IPS DF 6.9 (cell line): ENCODE results near the gene EIF4G3.

ENCODE experiments used
- DNase-seq: peaks from one replicate; pipeline ENCODE4 v3.0.0-alpha.2; 2013; ENCODE audit warnings: low read depth, low spot score
- H3K27ac ChIP-seq: one replicate; pipeline ENCODE4 v1.5.1; 2013; ENCODE audit warnings: low read length, control low read depth
- H3K27me3 ChIP-seq: 2 replicates; pipeline ENCODE4 v1.6.1; 2013; ENCODE audit warnings: mild to moderate bottlenecking, low read length; ENCODE audit not compliant: control insufficient read depth, insufficient read depth
- H3K36me3 ChIP-seq: 2 replicates; pipeline ENCODE4 v1.6.1; 2013; ENCODE audit warnings: low read length; ENCODE audit not compliant: control insufficient read depth, insufficient read depth
- H3K4me1 ChIP-seq: 2 replicates; pipeline ENCODE4 v1.6.1; 2013; ENCODE audit warnings: low read length; ENCODE audit not compliant: control insufficient read depth, insufficient read depth
- H3K4me3 ChIP-seq: 2 replicates; pipeline ENCODE4 v1.5.1; 2013; ENCODE audit warnings: mild to moderate bottlenecking, low read length
- H3K9me3 ChIP-seq: 2 replicates; pipeline ENCODE4 v1.6.1; 2013; ENCODE audit warnings: low read length, inconsistent platforms; ENCODE audit not compliant: control insufficient read depth, insufficient read depth
- WGBS: extraction: QIAGEN DNeasy Blood & Tissue Kit; methylation state at CpG from one replicate; pipeline ENCODE4 v1.1.7; 2013; ENCODE audit warnings: mixed read lengths, missing lambda C conversion rate; ENCODE audit not compliant: insufficient read length, insufficient coverage; 5-methylcytosine and 5-hydroxymethylcytosine counted together

Gene EIF4G3

DNA sequence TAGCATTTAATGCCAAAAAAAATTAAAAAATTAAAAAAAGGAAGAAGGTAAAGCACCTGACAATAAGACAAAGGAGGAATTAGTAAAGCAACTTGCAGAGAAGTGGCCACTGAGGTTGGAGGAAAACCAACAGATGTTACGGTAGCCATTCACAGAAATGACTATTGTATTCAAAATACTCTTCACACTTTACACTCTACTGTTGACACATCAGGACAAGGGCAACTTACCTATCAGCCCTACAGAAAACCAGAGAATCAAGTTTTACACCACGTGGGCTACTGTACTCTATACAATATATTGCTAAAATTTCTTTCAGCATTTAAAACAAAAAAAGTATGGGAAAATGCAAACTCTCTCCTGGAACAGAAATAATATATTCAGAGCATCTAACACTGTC lies 70.0 kb downstream of the EIF4G3 start:
- Histone ChIP-seq H3K27me3 (no peaks in the 10 kb centered on the region), H3K27ac (no peak overlapping the region), H3K9me3 (no peaks in the 10 kb centered on the region), H3K4me3 (no peak overlapping the region), H3K4me1 (no peaks in the 10 kb centered on the region), H3K36me3 (no peaks in the 10 kb centered on the region)
- WGBS = no CpG with 5 or more reads among the region's 2 CpGs
- DNase-seq = no peak

GRCh38 chr1:21106238-21106637 lies 70.5 kb downstream of the EIF4G3 start:
- WGBS = no CpG with 5 or more reads among the region's 2 CpGs
- Histone ChIP-seq H3K27ac (no peak overlapping the region), H3K36me3 (no peaks in the 10 kb centered on the region)

DNA sequence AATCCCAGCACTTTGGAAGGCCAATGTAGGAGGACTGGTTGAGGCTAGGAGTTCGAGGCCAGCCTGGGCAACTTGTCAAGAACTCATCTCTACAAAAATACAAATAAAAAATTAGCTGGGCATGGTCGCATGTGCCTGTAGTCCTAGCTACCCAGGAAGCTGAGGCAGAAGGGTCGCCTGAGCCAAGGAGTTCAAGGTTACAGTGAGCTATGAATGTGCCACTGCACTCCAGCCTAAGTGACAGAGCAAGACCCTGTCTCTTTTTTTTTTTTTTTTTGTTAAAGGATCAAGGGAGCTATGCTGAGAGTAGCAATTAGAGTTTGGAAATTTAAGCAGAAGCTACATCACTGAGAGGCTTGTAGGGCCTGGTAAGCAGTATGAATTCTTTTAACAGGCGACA lies 70.9 kb downstream of the EIF4G3 start:
- H3K9me3 ChIP-seq = no peaks in the 10 kb centered on the region
- no peaks in the 10 kb centered on the region for H3K27me3 ChIP-seq
- H3K36me3 ChIP-seq = no peaks in the 10 kb centered on the region
- no peak overlapping the region for H3K27ac ChIP-seq
- WGBS = no CpG with 5 or more reads among the region's 4 CpGs
- no peak for DNase-seq
- H3K4me1 ChIP-seq = 0 out of 2 replicates have a peak, but pooled peaks cover 1% of the 10 kb centered on the region
- H3K4me3 ChIP-seq = no peak overlapping the region

More at GRCh38 chr1:21106238-21106637, 70.5 kb downstream of the EIF4G3 start:
- no peaks in the 10 kb centered on the region for H3K4me1 ChIP-seq
- H3K4me3 ChIP-seq = no peak overlapping the region
- no peaks in the 10 kb centered on the region for H3K27me3 ChIP-seq
- no peaks in the 10 kb centered on the region for H3K9me3 ChIP-seq
- DNase-seq = no peak

GRCh38 chr1:21104683-21105082 lies 72.0 kb downstream of the EIF4G3 start:
- H3K4me3 ChIP-seq = no peak overlapping the region
- no peaks in the 10 kb centered on the region for H3K9me3 ChIP-seq
- no CpG with 5 or more reads among the region's 3 CpGs for WGBS
- peaks cover 3% of the 10 kb centered on the region; the same call in 1 of the 2 replicates for H3K4me1 ChIP-seq
- no peak overlapping the region for H3K27ac ChIP-seq
- H3K36me3 ChIP-seq = no peaks in the 10 kb centered on the region; the same call in 1 of the 2 replicates
- no peak for DNase-seq
- no peaks in the 10 kb centered on the region for H3K27me3 ChIP-seq

DNA sequence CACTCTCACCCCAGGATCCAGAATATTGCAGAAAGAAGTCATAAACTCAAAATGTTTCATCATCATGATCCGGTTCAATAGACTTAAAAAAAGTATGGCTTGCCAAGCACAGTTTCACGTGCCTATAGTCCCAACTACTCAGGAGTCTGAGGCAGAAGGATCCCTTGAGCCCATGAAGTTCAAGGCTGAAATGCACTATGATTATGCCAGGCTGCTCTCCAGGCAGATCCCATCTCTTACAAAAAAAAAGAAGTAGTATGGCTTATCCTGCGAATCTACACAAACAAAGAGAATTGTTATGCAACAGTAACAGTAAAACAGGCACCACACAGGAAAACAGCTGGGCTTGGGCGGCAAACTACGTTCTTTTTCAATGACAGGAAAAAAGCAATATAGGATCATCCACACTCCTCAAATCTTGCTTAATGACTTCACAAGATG lies 76.2 kb downstream of the EIF4G3 start:
- no CpG with 5 or more reads among the region's 5 CpGs for WGBS
- Histone ChIP-seq H3K36me3 (no peaks in the 10 kb centered on the region; the same call in 1 of the 2 replicates), H3K4me1 (peaks cover 3% of the 10 kb centered on the region; the same call in 1 of the 2 replicates), H3K27me3 (no peaks in the 10 kb centered on the region), H3K9me3 (no peaks in the 10 kb centered on the region), H3K4me3 (no peak overlapping the region), H3K27ac (no peak overlapping the region)
- DNase-seq = no peak

DNA sequence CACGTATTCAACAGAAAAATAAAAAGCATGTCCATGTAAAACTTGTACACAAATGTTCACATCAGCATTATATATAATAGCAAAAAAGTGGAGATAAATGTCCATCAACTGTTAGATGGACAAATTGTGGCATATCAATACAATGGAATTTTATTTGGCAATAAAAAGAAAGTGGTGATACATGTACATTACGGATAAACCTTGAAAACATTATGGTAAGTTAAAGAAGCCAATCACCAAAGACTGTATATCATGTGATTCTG lies 76.9 kb downstream of the EIF4G3 start:
- no peaks in the 10 kb centered on the region; the same call in 1 of the 2 replicates for H3K36me3 ChIP-seq
- WGBS = no CpG with 5 or more reads among the region's 2 CpGs
- H3K27me3 ChIP-seq = no peaks in the 10 kb centered on the region
- DNase-seq = no peak
- H3K9me3 ChIP-seq = no peaks in the 10 kb centered on the region
- peaks cover 3% of the 10 kb centered on the region; the same call in 1 of the 2 replicates for H3K4me1 ChIP-seq
- H3K4me3 ChIP-seq = no peak overlapping the region
- no peak overlapping the region for H3K27ac ChIP-seq

DNA sequence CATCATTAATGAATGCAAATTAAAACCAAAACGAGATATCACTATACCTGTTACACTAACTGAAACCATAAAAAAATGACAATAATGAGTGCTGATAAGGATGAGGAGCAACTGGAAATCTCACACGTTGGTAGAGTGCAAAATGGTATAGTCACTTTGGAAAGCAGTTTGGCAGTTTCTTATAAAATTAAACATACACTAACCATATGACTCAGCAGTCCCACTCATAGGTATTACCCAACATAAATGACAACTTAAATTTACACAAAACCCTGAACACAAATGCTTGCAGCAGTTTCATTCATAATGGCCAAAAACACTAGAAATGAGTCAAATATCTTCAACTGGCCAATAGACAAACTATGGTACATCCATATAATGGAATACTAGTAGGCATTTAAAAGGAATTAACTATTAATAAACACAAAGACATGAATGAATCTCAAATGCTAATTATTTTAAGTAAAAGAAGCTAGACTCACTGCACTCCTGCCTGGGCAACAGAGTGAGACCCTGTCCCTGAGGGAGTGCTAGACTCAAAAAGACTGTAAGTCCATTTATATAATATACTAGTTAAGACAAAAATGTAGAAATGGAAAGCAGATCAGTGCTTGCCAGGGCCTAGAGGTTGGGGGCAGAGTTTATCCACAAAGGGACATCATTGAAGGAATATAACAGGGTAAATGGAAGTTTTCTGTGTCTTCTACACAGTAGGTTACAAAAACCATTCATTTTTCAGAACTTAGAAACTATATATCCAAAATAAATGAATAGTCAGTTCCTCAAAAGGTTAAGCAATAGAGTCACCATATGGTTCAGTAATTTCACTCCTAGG lies 77.4 kb downstream of the EIF4G3 start:
- no peak overlapping the region for H3K27ac ChIP-seq
- no peaks in the 10 kb centered on the region for H3K9me3 ChIP-seq
- H3K4me3 ChIP-seq = no peak overlapping the region
- no peaks in the 10 kb centered on the region for H3K27me3 ChIP-seq
- WGBS = no CpG with 5 or more reads among the region's 2 CpGs
- peaks cover 3% of the 10 kb centered on the region; the same call in 1 of the 2 replicates for H3K4me1 ChIP-seq
- no peak for DNase-seq
- no peaks in the 10 kb centered on the region; the same call in 1 of the 2 replicates for H3K36me3 ChIP-seq

- no CpG with 5 or more reads among the region's 5 CpGs for WGBS
- Histone ChIP-seq H3K27ac (no peak overlapping the region), H3K9me3 (no peaks in the 10 kb centered on the region), H3K36me3 (no peaks in the 10 kb centered on the region; the same call in 1 of the 2 replicates), H3K27me3 (no peaks in the 10 kb centered on the region), H3K4me3 (no peak overlapping the region), H3K4me1 (peaks cover 3% of the 10 kb centered on the region; the same call in 1 of the 2 replicates)
- no peak for DNase-seq
Observed at GRCh38 chr1:21098186-21098915, 78.3 kb downstream of the EIF4G3 start.

DNA sequence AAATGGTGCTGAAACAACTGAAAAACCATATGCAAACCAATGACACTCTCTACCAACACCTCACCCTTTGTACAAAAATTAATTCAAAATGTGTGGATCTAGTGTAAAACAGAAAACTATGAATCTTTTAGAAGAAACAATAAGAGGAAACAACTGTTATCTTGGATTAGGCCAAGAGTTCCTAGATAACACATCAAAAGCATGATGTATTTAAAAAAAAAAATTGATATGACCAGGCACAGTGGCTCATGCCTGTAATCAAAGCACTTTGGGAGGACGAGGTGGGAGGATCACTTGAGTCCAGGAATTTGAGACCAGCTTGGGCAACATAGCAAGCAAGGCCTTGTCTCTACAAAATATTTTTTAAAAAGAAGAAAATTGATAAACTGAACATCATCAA lies 79.0 kb downstream of the EIF4G3 start:
- no peak for DNase-seq
- peaks cover 3% of the 10 kb centered on the region; the same call in 1 of the 2 replicates for H3K4me1 ChIP-seq
- no peaks in the 10 kb centered on the region for H3K9me3 ChIP-seq
- no CpG with 5 or more reads among the region's 1 CpG for WGBS
- H3K27me3 ChIP-seq = no peaks in the 10 kb centered on the region
- H3K27ac ChIP-seq = no peak overlapping the region
- H3K36me3 ChIP-seq = no peaks in the 10 kb centered on the region; the same call in 1 of the 2 replicates
- no peak overlapping the region for H3K4me3 ChIP-seq

GRCh38 chr1:21095976-21096375 lies 80.7 kb downstream of the EIF4G3 start:
- Histone ChIP-seq H3K27ac (no peak overlapping the region), H3K4me1 (peaks cover 1% of the 10 kb centered on the region; the same call in 1 of the 2 replicates), H3K27me3 (no peaks in the 10 kb centered on the region), H3K9me3 (no peaks in the 10 kb centered on the region), H3K36me3 (no peaks in the 10 kb centered on the region; the same call in 1 of the 2 replicates), H3K4me3 (no peak overlapping the region)
- DNase-seq = no peak
